ENCODE results near the gene MYOCOS.
"Not testable (repeated sequence)": the region's sequence is repeated elsewhere in the genome, so short reads cannot be mapped to it uniquely, and the experiment has no call there.

Gene MYOCOS

DNA sequence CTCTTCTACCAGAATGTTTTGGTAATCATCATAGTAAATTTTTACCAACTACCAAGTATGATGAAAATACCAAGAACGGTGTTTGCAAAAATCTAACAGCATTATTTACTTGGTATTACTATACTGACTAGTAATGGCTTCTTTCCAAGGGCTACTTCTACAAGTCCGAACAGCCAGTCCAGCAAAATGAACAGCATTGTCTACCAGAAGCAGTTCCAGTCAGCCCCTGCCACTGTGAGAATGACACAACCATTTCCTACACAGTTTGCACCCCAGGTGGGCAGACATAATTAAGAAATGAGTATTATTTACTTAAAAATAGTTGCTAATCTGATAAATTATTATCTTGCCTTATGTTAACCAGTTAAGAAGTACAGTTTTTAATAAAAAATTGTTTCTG lies 33.8 kb upstream of the MYOCOS start:
- no peak overlapping the region for H3K4me3 ChIP-seq (ENCODE audit: low read depth, low read length)
- TF ChIP-seq, protein P1, sequence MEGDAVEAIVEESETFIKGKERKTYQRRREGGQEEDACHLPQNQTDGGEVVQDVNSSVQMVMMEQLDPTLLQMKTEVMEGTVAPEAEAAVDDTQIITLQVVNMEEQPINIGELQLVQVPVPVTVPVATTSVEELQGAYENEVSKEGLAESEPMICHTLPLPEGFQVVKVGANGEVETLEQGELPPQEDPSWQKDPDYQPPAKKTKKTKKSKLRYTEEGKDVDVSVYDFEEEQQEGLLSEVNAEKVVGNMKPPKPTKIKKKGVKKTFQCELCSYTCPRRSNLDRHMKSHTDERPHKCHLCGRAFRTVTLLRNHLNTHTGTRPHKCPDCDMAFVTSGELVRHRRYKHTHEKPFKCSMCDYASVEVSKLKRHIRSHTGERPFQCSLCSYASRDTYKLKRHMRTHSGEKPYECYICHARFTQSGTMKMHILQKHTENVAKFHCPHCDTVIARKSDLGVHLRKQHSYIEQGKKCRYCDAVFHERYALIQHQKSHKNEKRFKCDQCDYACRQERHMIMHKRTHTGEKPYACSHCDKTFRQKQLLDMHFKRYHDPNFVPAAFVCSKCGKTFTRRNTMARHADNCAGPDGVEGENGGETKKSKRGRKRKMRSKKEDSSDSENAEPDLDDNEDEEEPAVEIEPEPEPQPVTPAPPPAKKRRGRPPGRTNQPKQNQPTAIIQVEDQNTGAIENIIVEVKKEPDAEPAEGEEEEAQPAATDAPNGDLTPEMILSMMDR (IDR thresholded peaks at IDR 0.05; ENCODE audit: borderline replicate concordance, insufficient read depth, low read depth, low read length), result no peak

GRCh38 chr1:171590022-171590421 lies 32.0 kb upstream of the MYOCOS start:
- TF ChIP-seq, protein P1 (IDR thresholded peaks at IDR 0.05; ENCODE audit: borderline replicate concordance, insufficient read depth, low read depth, low read length), result no peak
- H3K4me3 ChIP-seq (ENCODE audit: low read depth, low read length), result no peak overlapping the region

GRCh38 chr1:171595324-171595723 lies 26.7 kb upstream of the MYOCOS start:
- TF ChIP-seq, protein P1 (IDR thresholded peaks at IDR 0.05; ENCODE audit: borderline replicate concordance, insufficient read depth, low read depth, low read length), result no peak
- no peak overlapping the region for H3K4me3 ChIP-seq (ENCODE audit: low read depth, low read length)

DNA sequence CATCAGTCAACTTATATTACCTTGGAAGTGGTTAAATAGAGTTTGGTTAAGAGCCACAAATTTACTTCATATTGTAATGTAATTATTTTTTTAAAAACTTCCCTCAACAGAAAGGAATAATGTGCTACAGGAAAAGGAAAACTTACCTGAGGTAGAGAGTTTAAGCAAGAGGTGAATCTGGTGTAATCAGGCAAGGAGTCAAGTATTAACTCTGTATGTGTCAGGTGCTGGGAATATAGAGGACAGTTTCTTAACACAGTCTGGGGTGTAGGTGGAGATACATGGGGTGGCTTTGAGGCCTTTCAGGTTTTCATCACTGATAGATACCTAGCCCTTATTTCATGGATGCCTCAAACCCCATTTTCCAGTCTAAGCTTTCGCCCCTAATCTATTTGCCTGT lies 25.9 kb upstream of the MYOCOS start:
- TF ChIP-seq, protein P1 (IDR thresholded peaks at IDR 0.05; ENCODE audit: borderline replicate concordance, insufficient read depth, low read depth, low read length), result no peak
- no peak overlapping the region for H3K4me3 ChIP-seq (ENCODE audit: low read depth, low read length)

- H3K4me3 ChIP-seq (ENCODE audit: low read depth, low read length), result no peak overlapping the region
- TF ChIP-seq, protein P1 (IDR thresholded peaks at IDR 0.05; ENCODE audit: borderline replicate concordance, insufficient read depth, low read depth, low read length), result no peak
Observed at GRCh38 chr1:171596705-171597104, 25.3 kb upstream of the MYOCOS start.

DNA sequence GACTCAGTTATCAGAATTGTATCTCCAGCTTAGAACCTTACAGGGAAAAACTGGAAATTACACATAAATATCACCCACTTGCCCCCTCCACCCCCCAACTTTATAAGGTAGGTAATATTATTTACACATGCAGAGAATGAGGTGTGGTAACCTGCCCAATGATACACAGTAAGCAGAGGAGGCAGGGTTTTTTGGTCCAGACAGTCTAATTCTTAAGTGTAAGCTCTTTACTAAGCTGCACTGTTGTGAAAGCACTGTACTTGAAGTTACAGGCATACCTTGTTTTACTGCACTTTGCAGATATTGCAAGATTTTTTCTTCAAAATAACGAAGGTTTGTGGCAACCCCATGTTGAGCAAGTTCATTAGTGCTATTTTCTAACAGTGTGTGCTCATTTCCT lies 24.8 kb upstream of the MYOCOS start:
- TF ChIP-seq, protein P1 (IDR thresholded peaks at IDR 0.05; ENCODE audit: borderline replicate concordance, insufficient read depth, low read depth, low read length), result no peak
- H3K4me3 ChIP-seq (ENCODE audit: low read depth, low read length), result no peak overlapping the region

GRCh38 chr1:171600310-171600709 lies 21.7 kb upstream of the MYOCOS start:
- not testable (repeated sequence) for H3K4me3 ChIP-seq (ENCODE audit: low read depth, low read length)

GRCh38 chr1:171600862-171601261 lies 21.2 kb upstream of the MYOCOS start:
- no peak overlapping the region for H3K4me3 ChIP-seq (ENCODE audit: low read depth, low read length)
- TF ChIP-seq, protein P1 (IDR thresholded peaks at IDR 0.05; ENCODE audit: borderline replicate concordance, insufficient read depth, low read depth, low read length), result no peak

DNA sequence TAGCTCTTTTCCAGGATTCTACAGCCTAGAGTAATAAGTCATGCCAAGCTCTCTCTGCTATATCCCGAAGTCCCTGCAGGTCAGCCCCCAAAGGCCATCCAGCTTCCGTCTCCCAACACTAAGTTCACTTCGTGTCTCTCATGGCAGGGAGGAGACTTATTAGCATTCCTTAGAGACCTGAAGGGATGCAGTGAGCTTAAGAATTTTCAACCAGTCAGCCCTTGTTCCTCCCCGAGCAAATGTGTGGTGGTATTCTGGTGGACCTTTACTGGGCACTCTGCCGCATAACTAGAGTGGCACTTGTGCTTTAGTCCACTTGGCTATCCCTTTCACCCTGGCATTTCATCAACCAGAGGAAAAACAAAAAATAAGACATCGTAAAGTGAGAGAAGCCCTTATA lies 19.0 kb upstream of the MYOCOS start:
- not testable (repeated sequence) for H3K4me3 ChIP-seq (ENCODE audit: low read depth, low read length)
